Right lung (tissue), 5 donors: ENCODE results near the gene ANGPTL2. TPM values are rescaled to one million over a fixed set of nuclear protein-coding genes. Genes with fewer than 3 reads are reported as not detected.

Experiments
- DNase-seq, 2 donors: peaks; one replicate each; pipeline ENCODE4 v3.0.0-alpha.2; 2013
- polyA plus RNA-seq, 5 donors: library from polyadenylated mRNA; unstranded; fragments of 120-200 nt; gene quantifications; one replicate each; pipeline versions ENCODE4 v1.2.1 to v1.2.3, GENCODE V29; 2013; ENCODE audit warnings: inconsistent platforms in 1 of 5, low replicate concordance in 1 of 5; ENCODE audit not compliant: insufficient read length in 5 of 5, insufficient read depth in 1 of 5

The ANGPTL2 gene
- polyA plus RNA-seq, 5 donors, result 24.1 to 34.2 (median 30.3) TPM

- no peak for DNase-seq
Measured at GRCh38 chr9:127137640-127138360, 15.4 kb upstream of the ANGPTL2 start.

- DNase-seq, result no peak
Measured at GRCh38 chr9:127136880-127137639, 14.6 kb upstream of the ANGPTL2 start.

DNA sequence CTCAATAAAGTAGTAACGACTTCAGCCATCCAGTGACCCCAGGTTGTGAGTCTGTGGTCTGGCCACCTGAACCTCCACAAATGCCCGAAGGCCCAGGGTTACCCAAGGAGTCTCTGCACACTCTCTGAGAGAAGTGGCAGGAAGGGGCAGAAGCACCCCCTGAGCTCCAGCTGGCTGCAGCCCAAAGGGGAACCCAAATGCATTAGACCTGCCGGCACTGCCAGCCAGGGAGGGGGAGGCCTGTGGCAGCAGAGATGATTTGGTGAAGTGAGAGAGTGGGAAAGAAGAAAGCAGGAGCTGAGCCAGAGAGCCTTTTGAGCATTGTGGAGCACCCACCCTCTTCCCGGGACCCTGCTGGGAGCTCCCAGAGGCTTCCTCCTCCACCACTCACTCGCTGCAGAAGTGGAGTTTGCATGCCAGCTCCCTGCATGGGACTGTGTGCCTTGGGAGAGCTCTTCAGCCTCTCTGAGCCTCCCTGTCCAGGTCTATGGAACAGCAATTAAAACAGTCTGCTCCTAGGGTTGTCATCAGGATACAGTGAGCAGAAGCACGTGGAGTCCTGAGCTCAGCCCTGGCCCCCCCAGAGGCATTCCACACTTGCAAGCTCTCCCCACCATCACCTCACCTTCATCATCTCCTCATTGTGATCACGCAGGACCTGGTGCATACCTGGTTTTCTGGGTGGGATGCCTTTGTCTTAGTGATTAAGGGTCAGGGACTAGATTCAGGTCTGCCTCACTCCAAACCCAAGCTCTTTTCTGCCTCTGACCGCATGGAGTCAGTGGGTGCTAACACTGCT lies 13.8 kb upstream of the ANGPTL2 start:
- DNase-seq, result no peak

- no peak for DNase-seq
Measured at GRCh38 chr9:127135056-127135745, 12.8 kb upstream of the ANGPTL2 start.

GRCh38 chr9:127133739-127134167 lies 11.3 kb upstream of the ANGPTL2 start:
- peak; percentile 52 to 55 for DNase-seq

DNA sequence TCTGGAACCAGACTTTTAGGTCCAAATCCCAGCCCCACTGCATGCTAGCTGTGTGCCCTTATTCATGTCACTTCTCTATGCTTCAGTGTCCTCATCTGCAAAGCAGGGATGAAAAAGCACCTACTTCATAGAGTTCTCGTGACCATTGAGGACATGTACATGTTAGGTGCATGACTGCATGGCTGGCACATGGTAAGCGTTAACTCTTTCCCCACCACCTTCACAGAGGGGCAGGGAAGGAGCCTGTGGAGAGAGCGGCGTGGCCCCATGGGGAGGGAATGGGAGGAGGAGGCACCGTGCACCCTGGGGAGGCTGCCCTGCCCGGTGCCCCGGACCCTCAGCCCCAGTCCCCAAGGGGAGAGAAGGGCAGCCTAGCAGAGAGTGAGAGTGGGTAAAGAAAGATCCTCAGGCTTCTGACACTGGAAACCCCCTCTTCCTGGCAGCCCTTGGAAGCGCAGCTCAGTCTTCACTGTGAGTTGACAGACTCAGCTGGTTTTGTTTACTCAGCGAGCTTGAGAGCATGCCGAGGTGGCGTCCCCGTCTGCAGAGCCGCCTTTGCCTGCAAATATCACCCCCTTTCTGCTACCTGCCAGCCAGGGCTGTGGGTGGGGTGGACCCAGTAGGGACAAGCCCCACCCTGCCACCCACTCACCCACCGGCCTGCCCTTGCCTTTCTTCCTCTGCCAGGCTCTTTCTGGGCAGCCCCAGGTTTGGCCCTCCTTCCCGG lies 10.6 kb upstream of the ANGPTL2 start:
- peak in 1 of 2 donors; percentile 45 for DNase-seq

GRCh38 chr9:127132375-127132774 lies 9.9 kb upstream of the ANGPTL2 start:
- DNase-seq, result no peak

- no peak for DNase-seq
Measured at GRCh38 chr9:127131871-127132270, 9.4 kb upstream of the ANGPTL2 start.

DNA sequence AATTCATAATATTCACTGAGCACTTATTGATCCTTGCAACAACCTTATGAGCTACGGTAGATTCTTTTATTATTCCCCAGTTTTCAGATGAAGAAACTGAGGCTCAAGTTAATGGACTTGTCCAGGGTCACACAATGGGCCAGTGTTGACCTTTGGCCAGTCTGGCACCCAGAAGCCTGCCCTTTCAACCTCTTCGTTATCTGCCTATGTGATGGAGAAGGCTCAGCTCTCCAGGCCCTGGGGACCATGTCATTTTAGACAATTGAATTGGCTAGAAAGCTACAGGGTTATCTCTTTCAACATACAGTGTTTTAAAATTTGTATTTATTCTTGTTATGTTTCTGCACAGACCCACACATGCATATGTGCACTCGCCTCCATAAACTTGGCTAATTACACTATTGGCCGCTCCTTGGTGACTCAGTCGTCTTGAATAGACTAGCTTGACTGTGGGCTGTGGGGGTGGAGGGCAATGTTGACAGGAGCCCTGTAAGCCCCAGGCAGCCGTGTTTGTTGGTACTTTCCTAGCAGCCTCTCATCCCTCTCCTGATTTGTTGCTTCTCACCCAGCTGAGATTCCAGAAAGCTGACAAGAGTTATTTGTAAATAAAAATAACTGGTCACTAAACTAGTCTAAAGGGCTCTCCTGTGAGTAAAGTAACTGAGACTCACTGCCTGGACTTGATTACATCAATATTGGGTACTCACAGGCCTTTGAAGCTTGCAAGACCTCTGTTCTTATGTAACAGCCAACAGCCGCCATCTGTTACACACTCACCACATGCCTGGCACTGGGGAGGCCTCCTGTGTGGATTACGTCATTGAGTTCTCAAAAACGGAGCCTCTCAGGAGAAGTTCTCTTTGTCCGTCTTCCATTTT lies 8.5 kb upstream of the ANGPTL2 start:
- peak in 1 of 2 donors; percentile 54 for DNase-seq

DNA sequence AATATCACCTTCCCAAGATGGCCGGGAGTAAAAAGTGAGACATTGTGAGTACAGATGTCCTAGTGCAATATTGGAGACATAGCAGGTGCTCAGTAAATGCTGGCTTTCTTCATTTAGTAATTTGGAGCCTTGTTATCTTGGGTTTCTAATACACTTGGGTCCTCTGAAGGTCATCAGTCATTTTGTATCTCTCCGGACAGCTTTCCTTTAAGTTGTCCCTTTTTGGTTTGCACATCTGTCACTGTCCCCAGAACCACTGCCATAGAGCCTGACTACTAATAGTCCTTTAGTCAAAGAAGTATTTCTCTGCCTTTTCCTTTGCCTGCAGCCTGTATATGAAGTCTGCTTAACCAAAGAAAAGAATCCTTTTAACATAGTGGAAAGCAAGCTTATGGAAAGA lies 7.8 kb upstream of the ANGPTL2 start:
- no peak for DNase-seq

GRCh38 chr9:127129718-127130085 lies 7.3 kb upstream of the ANGPTL2 start:
- DNase-seq, result no peak

- no peak for DNase-seq
Measured at GRCh38 chr9:127129073-127129717, 6.8 kb upstream of the ANGPTL2 start.

- peak; percentile 42 to 52 for DNase-seq
Measured at GRCh38 chr9:127128341-127129072, 6.1 kb upstream of the ANGPTL2 start.

GRCh38 chr9:127126971-127127370 lies 4.5 kb upstream of the ANGPTL2 start:
- DNase-seq, result no peak

DNA sequence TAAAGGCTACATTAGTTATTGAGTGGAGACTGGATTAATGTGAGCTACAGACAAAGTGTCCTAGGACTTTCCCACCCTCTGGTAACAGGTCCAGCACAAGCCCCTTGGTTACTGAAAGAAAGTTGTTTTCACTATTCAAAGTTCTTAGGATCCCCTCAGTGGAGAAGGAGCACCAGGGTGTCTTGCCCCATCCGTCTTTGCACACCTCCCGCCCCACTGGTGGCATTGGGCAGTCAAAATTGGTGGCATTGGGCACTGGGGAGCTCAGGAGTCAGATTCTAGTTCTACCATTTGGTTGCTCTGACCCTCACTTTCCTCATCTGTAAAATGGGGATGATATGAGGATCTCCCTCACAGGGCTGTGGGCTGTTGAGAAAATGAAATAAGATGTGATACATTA lies 2.4 kb upstream of the ANGPTL2 start:
- no peak for DNase-seq

DNA sequence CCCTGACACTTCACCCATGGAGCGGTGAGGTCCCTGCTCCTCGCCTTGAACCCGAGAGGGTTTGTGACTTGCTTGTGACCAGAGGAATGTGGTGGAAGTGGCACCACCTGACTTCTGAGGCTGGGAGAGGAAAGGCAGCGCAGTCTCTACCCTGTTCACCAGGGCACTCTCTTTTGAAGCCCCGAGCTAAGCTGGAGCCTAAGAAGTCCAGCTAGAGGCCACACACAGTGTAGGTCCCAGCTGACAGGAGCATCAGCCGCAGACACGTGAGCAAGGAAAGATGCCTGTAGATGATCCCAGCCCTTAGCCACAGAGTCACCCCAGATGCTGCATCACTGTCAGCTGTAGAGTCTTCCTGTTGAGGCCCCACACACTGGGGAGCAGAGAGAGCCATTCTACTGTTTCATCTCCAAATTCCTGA lies 1.7 kb upstream of the ANGPTL2 start:
- DNase-seq, result no peak

GRCh38 chr9:127123064-127123890 lies 842 bp upstream of the ANGPTL2 start:
- no peak for DNase-seq
